Skeletal muscle tissue (tissue), 4 donors: ENCODE results near the gene SYT2. TPM values are rescaled to one million over a fixed set of nuclear protein-coding genes. Genes with fewer than 3 reads are reported as not detected.

Experiments
- H3K27ac ChIP-seq: one replicate; pipeline ENCODE4 v1.7.0; 2013; ENCODE audit warnings: mild to moderate bottlenecking, low read depth, low read length, inconsistent platforms
- H3K27me3 ChIP-seq, 3 donors: one replicate each; pipeline ENCODE4 v1.7.0; 2013; ENCODE audit warnings: low read length in 3 of 3; ENCODE audit not compliant: control insufficient read depth in 3 of 3, insufficient read depth in 3 of 3
- H3K36me3 ChIP-seq, 3 donors: one replicate each; pipeline ENCODE4 v1.7.0; 2013; ENCODE audit warnings: low read length in 3 of 3; ENCODE audit not compliant: control insufficient read depth in 3 of 3, insufficient read depth in 3 of 3
- H3K4me1 ChIP-seq, 3 donors: one replicate each; pipeline ENCODE4 v1.7.0; 2013; ENCODE audit warnings: low read length in 3 of 3, mild to moderate bottlenecking in 3 of 3; ENCODE audit not compliant: control insufficient read depth in 3 of 3, insufficient read depth in 3 of 3
- H3K4me3 ChIP-seq, 3 donors: one replicate each; pipeline ENCODE4 v1.7.0; 2013; ENCODE audit warnings: low read length in 3 of 3
- H3K9ac ChIP-seq, 3 donors: one replicate each; pipeline ENCODE4 v1.7.0; 2013; ENCODE audit warnings: low read length in 3 of 3, mild to moderate bottlenecking in 3 of 3, moderate library complexity in 2 of 3, low read depth in 1 of 3
- H3K9me3 ChIP-seq, 3 donors: one replicate each; pipeline ENCODE4 v1.7.0; 2013; ENCODE audit warnings: low read length in 3 of 3; ENCODE audit not compliant: control insufficient read depth in 3 of 3
- total RNA-seq: library from RNA; depleted of rRNA; stranded (reverse); fragments of >200 nt; gene quantifications from one replicate; pipeline ENCODE4 v1.2.3, GENCODE V29; 2014
- donor health status: Osteomylitis.

The SYT2 gene
- total RNA-seq, 1 donor from 2014 or later: under 0.01 TPM

DNA sequence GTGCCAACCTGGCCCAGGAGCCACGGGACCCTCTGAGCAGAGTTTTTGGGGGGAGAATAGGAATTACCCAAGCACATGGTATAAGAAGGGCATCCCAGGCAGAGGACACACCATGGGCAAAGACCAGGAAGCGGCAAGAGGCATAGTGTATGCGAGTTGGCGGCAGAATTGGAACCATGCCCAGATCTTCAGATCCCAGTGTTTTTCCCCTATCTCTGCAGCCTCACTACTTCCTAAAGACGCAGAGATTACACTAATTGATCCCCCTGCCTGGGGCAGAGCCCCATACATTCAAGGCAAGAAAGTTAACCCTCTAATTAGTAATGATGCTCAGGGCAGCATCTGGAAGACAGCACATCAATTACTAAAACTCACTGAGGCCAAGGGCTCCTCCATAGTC lies 48.2 kb downstream of the SYT2 start:
- H3K27me3 ChIP-seq: peaks cover 50 to 56% (median 51%) of the 10 kb centered on the region in 3 donors
- H3K36me3 ChIP-seq: no peaks in the 10 kb centered on the region
- H3K4me1 ChIP-seq: no peaks in the 10 kb centered on the region
- no peak overlapping the region for H3K27ac ChIP-seq
- no peak overlapping the region for H3K9ac ChIP-seq
- H3K9me3 ChIP-seq: no peaks in the 10 kb centered on the region
- no peak overlapping the region for H3K4me3 ChIP-seq

DNA sequence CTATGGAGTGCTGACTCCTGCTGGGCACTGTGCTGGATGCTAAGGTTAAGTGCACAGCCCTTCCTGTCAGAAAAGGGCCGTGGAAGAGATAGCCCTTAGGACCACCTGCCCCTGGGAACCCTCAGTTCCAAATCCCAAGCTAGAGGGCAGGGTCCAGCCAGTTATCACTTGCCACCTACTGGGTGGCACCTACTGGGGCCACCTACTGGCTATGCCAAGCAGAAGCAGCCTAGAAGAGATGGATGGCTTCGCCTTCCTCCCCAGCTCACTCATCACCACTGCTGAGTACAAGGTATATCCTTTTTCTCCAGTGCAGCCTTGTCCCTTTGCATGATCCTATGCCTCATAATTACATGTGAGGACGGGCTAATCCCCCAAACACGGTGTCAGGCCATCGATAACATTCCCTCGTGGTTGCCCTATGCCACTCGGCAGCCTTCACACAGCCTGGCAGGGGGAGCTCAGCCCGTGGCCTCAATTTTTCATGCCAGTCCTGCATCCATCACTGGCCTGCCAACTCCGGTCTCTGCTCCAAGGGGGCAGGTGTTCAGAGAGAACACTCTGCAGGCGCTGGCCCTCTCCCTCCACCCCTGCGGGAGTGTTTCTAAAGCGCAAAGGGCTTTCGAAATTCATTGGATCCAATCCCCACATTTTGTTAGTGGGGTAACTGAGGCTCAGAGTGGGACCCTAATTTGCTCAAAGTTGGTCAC lies 49.0 kb downstream of the SYT2 start:
- H3K4me3 ChIP-seq: no peak overlapping the region
- peaks cover 57 to 59% (median 58%) of the 10 kb centered on the region in 3 donors for H3K27me3 ChIP-seq
- H3K9me3 ChIP-seq: no peaks in the 10 kb centered on the region

DNA sequence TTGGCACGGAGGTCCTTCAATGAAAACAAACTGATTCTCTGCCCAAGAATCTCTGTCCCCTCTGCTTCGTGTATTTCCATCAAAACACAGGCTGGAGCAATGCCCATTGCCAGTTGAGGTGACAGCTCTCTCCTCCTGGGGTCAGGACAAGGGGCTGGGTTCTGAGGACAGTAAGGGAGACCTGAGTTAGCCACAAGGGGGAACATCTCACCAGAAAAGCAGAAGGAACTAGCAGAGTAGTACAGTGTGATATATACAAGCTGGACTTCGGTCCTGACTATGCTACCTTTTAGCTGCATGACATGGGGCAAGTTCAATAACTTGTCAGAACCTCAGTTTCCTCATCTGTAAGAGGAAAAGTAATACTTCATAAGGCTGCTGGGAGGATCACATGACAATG lies 50.3 kb downstream of the SYT2 start:
- Histone ChIP-seq H3K36me3 (no peaks in the 10 kb centered on the region), H3K27me3 (peaks cover 58 to 70% (median 68%) of the 10 kb centered on the region in 3 donors), H3K9me3 (no peaks in the 10 kb centered on the region), H3K27ac (no peak overlapping the region), H3K4me3 (no peak overlapping the region), H3K9ac (no peak overlapping the region), H3K4me1 (no peaks in the 10 kb centered on the region)

More for the DNA sequence above, 49.0 kb downstream of the SYT2 start:
- Histone ChIP-seq H3K9ac (no peak overlapping the region), H3K4me1 (no peaks in the 10 kb centered on the region), H3K27ac (no peak overlapping the region), H3K36me3 (no peaks in the 10 kb centered on the region)

DNA sequence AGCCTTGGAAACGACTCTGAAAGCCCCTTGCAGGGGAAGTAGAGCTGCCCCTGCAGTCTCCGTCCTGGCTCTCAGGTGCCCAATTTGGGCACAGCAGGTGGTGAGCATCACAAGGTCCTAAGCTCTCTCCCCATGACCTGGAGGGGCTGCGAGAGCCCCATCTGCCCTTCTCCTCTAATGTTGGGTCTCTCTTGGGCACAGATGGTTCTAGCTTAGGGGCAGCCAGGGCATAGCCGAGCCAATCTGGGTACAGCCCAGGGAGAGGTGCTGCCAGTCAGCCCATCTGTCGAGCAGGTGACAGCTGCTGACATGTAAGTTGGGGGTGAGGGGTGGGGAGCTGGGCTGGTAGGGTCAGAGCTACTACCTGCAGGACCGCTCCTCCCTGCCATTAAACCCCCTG lies 50.7 kb downstream of the SYT2 start:
- Histone ChIP-seq H3K9me3 (no peaks in the 10 kb centered on the region), H3K27ac (no peak overlapping the region), H3K9ac (no peak overlapping the region), H3K4me1 (no peaks in the 10 kb centered on the region), H3K36me3 (no peaks in the 10 kb centered on the region), H3K27me3 (peaks cover 58 to 71% (median 71%) of the 10 kb centered on the region in 3 donors), H3K4me3 (no peak overlapping the region)

- no peaks in the 10 kb centered on the region for H3K36me3 ChIP-seq
- no peaks in the 10 kb centered on the region for H3K4me1 ChIP-seq
- H3K27ac ChIP-seq: no peak overlapping the region
- H3K27me3 ChIP-seq: peaks cover 60 to 74% (median 70%) of the 10 kb centered on the region in 3 donors
- H3K4me3 ChIP-seq: no peak overlapping the region
- H3K9me3 ChIP-seq: no peaks in the 10 kb centered on the region
- H3K9ac ChIP-seq: no peak overlapping the region
Measured at GRCh38 chr1:202658769-202659168, 51.5 kb downstream of the SYT2 start.

DNA sequence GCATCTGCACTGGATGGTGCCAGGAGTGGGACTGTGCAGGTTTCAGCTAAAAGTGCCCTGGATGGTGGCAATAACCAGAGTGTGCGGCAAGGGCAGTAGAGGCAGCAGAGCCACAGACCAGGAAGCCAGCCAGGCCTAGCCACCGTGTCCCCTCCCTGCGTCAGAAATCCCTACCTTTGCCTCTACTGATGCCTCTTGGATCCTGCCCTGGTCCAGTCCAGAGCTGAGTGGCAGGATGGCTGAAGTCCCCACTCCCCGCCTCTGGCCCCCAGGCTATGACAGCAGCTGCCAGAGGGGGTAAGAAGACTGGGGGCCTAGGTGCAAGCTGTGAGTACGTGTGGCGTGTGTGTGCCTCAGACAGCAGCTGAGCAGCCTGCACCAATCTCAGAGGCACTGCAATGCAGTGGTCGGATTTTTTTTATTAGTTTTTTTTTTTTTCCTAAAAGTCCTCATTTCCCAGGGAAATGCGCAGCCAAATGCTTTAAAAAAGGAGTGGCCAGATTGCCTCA lies 51.9 kb downstream of the SYT2 start:
- Histone ChIP-seq H3K27me3 (peaks cover 57 to 75% (median 66%) of the 10 kb centered on the region in 3 donors), H3K4me1 (no peaks in the 10 kb centered on the region), H3K9me3 (no peaks in the 10 kb centered on the region)

DNA sequence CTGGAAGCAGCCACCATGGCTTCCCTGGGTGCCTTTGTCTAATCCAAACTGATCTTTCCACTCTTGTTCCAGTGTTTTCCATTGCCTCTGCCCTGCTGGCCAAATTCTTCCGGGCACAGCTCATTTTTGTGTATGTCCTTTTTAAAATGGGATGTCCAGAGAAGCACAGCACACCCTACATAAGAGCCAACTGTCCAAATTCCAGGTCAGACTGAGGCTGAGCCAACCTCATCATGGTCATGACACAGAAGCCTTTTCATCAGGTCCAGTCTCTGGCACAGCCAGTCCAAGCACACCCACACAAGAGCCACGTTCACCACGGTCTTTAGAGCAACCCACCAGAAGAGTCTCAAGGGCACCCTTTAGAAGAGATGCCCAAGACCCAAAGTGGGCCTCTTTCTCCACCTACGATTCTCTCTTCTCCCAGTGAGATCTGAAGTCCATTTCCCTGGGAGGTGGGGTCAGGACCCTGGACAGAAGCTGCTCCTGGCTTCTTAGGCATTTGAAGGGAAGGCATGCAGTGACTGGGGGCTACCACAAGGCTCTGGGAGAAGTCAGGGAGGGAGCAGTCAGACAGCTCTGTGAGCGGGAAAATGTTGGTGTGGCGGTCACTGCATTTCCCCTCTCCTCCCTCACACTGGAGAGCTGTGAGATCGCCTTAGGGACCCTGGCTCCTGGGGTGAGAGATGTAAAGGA lies 53.2 kb downstream of the SYT2 start:
- Histone ChIP-seq H3K36me3 (no peaks in the 10 kb centered on the region), H3K4me1 (no peaks in the 10 kb centered on the region), H3K27ac (no peak overlapping the region), H3K27me3 (peaks cover 46 to 70% (median 64%) of the 10 kb centered on the region in 3 donors), H3K9ac (no peak overlapping the region), H3K4me3 (no peak overlapping the region), H3K9me3 (no peaks in the 10 kb centered on the region)

More for the DNA sequence above, 51.9 kb downstream of the SYT2 start:
- Histone ChIP-seq H3K9ac (no peak overlapping the region), H3K27ac (no peak overlapping the region), H3K36me3 (no peaks in the 10 kb centered on the region), H3K4me3 (no peak overlapping the region)

DNA sequence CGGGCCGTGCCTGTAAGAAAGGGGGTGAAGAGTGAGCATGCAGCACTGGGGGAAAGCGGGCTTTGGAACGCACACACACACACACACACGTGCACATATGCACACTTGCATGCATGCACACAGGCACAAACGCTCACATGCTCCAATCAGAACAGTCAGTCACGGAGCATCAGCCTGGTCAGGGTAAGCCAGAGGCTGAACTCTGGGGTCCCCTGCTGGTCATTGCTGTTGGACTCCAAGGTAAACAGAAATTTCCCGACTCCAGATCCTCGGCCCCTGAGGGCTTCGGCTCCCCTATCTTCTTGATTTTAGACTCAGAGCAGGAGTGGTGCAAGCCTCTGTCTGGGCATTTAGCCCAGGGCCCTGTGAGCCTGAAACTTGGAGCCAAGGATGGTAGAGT lies 54.2 kb downstream of the SYT2 start:
- Histone ChIP-seq H3K9me3 (no peaks in the 10 kb centered on the region), H3K9ac (no peak overlapping the region), H3K4me3 (no peak overlapping the region), H3K36me3 (no peaks in the 10 kb centered on the region), H3K27me3 (peaks cover 36 to 62% (median 56%) of the 10 kb centered on the region in 3 donors), H3K4me1 (no peaks in the 10 kb centered on the region), H3K27ac (no peak overlapping the region)

DNA sequence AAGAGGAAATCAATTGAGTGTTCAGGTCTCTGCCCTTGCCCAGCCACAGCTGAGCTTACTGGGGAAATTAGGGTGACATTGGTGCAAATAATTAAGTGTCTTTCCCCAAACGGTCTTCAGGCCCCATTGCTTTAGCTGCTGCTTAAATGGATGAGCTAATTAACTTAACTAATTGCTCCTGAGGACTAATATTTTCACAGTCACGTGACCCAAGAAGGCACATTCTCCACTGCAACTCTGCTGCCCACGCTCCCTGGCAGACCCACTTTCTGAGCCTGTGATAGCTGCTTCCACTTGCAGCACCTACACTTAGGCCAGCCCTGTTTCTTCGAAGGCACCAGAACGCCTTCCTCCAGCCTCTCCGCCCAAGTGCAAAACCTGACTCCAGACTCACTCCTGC lies 56.2 kb downstream of the SYT2 start:
- no peaks in the 10 kb centered on the region for H3K9me3 ChIP-seq
- peaks cover 39 to 51% (median 47%) of the 10 kb centered on the region in 3 donors for H3K27me3 ChIP-seq

More for the DNA sequence above, 56.2 kb downstream of the SYT2 start:
- Histone ChIP-seq H3K36me3 (no peaks in the 10 kb centered on the region), H3K4me1 (no peaks in the 10 kb centered on the region), H3K27ac (no peak overlapping the region), H3K9ac (no peak overlapping the region), H3K4me3 (no peak overlapping the region)
